ENCODE results near the gene OR4C12.
"Not testable (repeated sequence)": the region's sequence is repeated elsewhere in the genome, so short reads cannot be mapped to it uniquely, and the experiment has no call there.

OR4C12 gene

GRCh38 chr11:49982435-49982834 lies at the start of gene OR4C12:
Gene OR4C12 (minus strand): TSS chr11:49982535. CDS start chr11:49982501, 34 bp downstream.
- not testable (repeated sequence) for DNase-seq

- DNase-seq, result no peak
Measured at GRCh38 chr11:50030193-50030592, 47.9 kb upstream of the OR4C12 start.

- DNase-seq, result peak in 33 of 58 donors; percentile 0 to 60 (median 6)
Measured at GRCh38 chr11:49995565-49995964, 13.2 kb upstream of the OR4C12 start.

GRCh38 chr11:49973439-49973838 lies 8.9 kb downstream of the OR4C12 start:
- not testable (repeated sequence) for DNase-seq

- DNase-seq, result no peak
Measured at GRCh38 chr11:49952091-49952490, 30.2 kb downstream of the OR4C12 start, which contains the start of gene OR4C13. Gene OR4C13 (plus strand): TSS chr11:49952391. CDS start chr11:49952423, 32 bp downstream.

GRCh38 chr11:49948701-49949100 lies 33.6 kb downstream of the OR4C12 start:
- DNase-seq, result not testable (repeated sequence)

All from anterior cingulate cortex (tissue), 58 donors.